Measurements from ENCODE around the gene SRC. TPM values are rescaled to one million over a fixed set of nuclear protein-coding genes. Genes with fewer than 3 reads are reported as not detected.

SRC gene
- total RNA-seq, 1 donor from 2014 or later, result 64.0 TPM

DNA sequence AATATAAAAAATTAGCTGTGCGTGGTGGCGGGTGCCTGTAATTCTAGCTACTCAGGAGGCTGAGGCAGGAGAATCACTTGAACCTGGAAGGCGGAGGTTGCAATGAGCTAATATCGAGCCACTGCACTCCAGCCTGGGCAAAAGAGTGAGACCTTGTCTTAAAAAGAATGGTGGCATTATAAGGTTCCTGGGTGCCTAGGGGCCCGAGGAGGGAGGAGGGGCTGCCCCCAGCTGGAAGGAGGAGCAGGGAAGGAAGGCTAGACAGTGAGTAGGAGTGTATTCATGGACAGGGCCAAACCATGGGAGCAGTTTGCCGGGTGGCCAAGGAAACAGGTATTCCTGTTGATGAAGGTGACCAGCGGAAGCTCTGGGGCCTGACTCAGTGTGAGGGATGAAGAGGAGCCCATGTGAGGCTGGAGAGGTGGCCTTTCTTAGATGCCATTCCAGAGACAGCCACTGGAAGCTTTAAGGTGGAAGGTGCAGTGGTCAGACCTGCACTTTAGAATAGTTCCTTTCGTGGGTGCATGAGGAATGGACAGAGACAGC, 32.3 kb upstream of the SRC start:
- peaks cover 38% of the 10 kb centered on the region for H3K4me1 ChIP-seq
- H3K36me3 ChIP-seq, result peaks cover 21% of the 10 kb centered on the region
- intact Hi-C loops (cut with DNase I), result no loop called here
- peak overlapping the region; percentile 78 for H3K27ac ChIP-seq
- DNase-seq (no peak), ATAC-seq (no peak)
- no peaks in the 10 kb centered on the region for H3K9me3 ChIP-seq
- TF ChIP-seq CTCF (IDR thresholded peaks at IDR 0.05), result no peak
- no peak overlapping the region for H3K4me3 ChIP-seq
- no peaks in the 10 kb centered on the region for H3K27me3 ChIP-seq

DNA sequence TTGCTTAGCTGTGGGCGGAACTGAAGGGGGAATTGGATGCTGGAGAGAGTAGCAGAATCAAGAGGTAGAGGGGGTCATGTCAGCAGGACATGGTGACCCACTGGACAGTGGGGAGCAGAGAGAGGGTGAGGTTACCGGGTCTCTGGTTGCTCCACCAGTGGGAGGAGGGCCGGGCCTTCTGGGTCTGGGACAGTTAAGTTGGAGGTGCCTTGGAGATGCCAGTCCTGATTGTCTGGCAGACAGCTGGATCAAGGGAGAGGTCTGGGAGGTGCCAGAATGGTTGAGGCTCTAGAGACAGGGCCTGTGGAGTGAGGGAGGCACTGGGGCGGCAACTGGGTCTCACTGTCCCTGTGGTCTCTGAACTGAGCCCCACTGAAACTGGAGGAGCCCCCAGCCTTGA, 31.8 kb upstream of the SRC start:
- Histone ChIP-seq H3K27me3 (no peaks in the 10 kb centered on the region), H3K27ac (peak overlapping the region; percentile 78), H3K36me3 (peaks cover 18% of the 10 kb centered on the region), H3K9me3 (no peaks in the 10 kb centered on the region), H3K4me1 (peaks cover 35% of the 10 kb centered on the region), H3K4me3 (no peak overlapping the region)
- TF ChIP-seq CTCF (IDR thresholded peaks at IDR 0.05), result no peak
- no peak for ATAC-seq
- DNase-seq, result no peak
- intact Hi-C loops (cut with DNase I), result no loop called here

DNA sequence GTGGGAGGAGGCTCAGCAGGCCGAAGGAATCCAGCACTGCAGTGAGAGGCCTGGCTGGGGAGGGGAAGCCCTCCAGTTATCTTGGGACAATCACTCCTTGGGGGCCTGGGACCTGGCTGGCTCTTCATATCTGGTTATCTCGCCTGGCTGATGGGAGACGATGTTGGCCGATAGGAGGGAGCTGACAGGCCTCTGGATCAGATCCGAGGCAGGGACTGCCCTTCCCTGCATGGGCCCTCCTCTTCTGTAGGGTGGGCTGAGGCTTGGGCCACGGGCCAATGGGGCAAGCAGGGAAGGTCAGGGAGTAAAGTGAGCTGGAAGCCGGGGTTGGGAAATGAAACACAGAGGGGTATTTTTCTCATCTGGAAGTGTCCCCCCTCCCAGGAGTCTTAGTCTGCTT, 31.3 kb upstream of the SRC start:
- Histone ChIP-seq H3K36me3 (peaks cover 18% of the 10 kb centered on the region), H3K27me3 (no peaks in the 10 kb centered on the region), H3K4me1 (peaks cover 35% of the 10 kb centered on the region), H3K4me3 (no peak overlapping the region), H3K27ac (peak overlapping the region; percentile 78), H3K9me3 (no peaks in the 10 kb centered on the region)
- ATAC-seq, result no peak
- intact Hi-C loops (cut with DNase I), result no loop called here
- no peak for DNase-seq
- no peak for TF ChIP-seq CTCF (IDR thresholded peaks at IDR 0.05)

- Histone ChIP-seq H3K36me3 (peaks cover 18% of the 10 kb centered on the region), H3K4me1 (peaks cover 35% of the 10 kb centered on the region), H3K27me3 (no peaks in the 10 kb centered on the region), H3K4me3 (no peak overlapping the region), H3K27ac (peak overlapping the region; percentile 78), H3K9me3 (no peaks in the 10 kb centered on the region)
- ATAC-seq (peak; percentile 56), DNase-seq (no peak)
- TF ChIP-seq CTCF (IDR thresholded peaks at IDR 0.05), result no peak
- intact Hi-C loops (cut with DNase I), result no loop called here
These were observed 30.9 kb upstream of the SRC start for GRCh38 chr20:37315021-37315451.

- no peaks in the 10 kb centered on the region for H3K27me3 ChIP-seq
- ATAC-seq, result no peak
- no peak for DNase-seq
- peaks cover 35% of the 10 kb centered on the region for H3K4me1 ChIP-seq
- H3K9me3 ChIP-seq, result no peaks in the 10 kb centered on the region
- no peak for TF ChIP-seq CTCF (IDR thresholded peaks at IDR 0.05)
- H3K27ac ChIP-seq, result peak overlapping the region; percentile 78
- H3K36me3 ChIP-seq, result peaks cover 18% of the 10 kb centered on the region
- H3K4me3 ChIP-seq, result no peak overlapping the region
- intact Hi-C loops (cut with DNase I), result no loop called here
These were observed 30.4 kb upstream of the SRC start for GRCh38 chr20:37315452-37316110.

Measured in upper lobe of right lung (tissue), 1 donor.